Esophagus squamous epithelium (tissue), 4 donors: Measurements from ENCODE around the gene CDKL4.

Experiments used
- CTCF ChIP-seq, 6 experiments: fragments of 450-650 bp in 4 of 6; fragments of 200-600 bp in 2 of 6; sonication (generic) in 2 of 6; IDR thresholded peaks; one replicate each; pipeline ENCODE4 v1.5.1; 2016 to 2019; ENCODE audit warnings: antibody characterized with exemption in 6 of 6, mild to moderate bottlenecking in 4 of 6, moderate library complexity in 4 of 6
- POLR2A ChIP-seq, 4 donors: fragments of 450-650 bp; IDR thresholded peaks; one replicate each; pipeline ENCODE4 v1.6.1; 2017; ENCODE audit warnings: antibody characterized with exemption in 4 of 4, mild to moderate bottlenecking in 4 of 4, moderate library complexity in 3 of 4

DNA sequence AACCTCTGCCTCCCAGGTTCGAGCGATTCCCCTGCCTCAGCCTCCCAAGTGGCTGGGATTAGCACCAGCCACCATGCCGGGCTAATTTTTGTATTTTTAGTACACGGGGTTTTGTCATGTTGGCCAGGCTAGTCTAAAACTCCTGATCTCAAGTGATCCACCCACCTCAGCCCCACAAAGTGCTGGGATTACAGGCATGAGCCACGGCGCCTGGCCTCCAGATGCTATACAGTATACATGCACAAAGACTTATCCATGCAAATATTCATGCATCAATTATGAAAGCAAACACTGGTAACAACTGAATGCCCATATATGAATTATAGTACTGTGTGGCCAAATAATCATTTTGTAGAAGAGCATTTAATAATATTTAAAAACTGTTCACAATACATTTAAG lies 86.9 kb downstream of the CDKL4 start:
- TF ChIP-seq POLR2A (IDR thresholded peaks at IDR 0.05) (no peak), CTCF (IDR thresholded peaks at IDR 0.05) (no peak)
